ENCODE results near the gene SMG5.
"Not testable (repeated sequence)": the region's sequence is repeated elsewhere in the genome, so short reads cannot be mapped to it uniquely, and the experiment has no call there.

SMG5 gene, protein sequence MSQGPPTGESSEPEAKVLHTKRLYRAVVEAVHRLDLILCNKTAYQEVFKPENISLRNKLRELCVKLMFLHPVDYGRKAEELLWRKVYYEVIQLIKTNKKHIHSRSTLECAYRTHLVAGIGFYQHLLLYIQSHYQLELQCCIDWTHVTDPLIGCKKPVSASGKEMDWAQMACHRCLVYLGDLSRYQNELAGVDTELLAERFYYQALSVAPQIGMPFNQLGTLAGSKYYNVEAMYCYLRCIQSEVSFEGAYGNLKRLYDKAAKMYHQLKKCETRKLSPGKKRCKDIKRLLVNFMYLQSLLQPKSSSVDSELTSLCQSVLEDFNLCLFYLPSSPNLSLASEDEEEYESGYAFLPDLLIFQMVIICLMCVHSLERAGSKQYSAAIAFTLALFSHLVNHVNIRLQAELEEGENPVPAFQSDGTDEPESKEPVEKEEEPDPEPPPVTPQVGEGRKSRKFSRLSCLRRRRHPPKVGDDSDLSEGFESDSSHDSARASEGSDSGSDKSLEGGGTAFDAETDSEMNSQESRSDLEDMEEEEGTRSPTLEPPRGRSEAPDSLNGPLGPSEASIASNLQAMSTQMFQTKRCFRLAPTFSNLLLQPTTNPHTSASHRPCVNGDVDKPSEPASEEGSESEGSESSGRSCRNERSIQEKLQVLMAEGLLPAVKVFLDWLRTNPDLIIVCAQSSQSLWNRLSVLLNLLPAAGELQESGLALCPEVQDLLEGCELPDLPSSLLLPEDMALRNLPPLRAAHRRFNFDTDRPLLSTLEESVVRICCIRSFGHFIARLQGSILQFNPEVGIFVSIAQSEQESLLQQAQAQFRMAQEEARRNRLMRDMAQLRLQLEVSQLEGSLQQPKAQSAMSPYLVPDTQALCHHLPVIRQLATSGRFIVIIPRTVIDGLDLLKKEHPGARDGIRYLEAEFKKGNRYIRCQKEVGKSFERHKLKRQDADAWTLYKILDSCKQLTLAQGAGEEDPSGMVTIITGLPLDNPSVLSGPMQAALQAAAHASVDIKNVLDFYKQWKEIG

DNA sequence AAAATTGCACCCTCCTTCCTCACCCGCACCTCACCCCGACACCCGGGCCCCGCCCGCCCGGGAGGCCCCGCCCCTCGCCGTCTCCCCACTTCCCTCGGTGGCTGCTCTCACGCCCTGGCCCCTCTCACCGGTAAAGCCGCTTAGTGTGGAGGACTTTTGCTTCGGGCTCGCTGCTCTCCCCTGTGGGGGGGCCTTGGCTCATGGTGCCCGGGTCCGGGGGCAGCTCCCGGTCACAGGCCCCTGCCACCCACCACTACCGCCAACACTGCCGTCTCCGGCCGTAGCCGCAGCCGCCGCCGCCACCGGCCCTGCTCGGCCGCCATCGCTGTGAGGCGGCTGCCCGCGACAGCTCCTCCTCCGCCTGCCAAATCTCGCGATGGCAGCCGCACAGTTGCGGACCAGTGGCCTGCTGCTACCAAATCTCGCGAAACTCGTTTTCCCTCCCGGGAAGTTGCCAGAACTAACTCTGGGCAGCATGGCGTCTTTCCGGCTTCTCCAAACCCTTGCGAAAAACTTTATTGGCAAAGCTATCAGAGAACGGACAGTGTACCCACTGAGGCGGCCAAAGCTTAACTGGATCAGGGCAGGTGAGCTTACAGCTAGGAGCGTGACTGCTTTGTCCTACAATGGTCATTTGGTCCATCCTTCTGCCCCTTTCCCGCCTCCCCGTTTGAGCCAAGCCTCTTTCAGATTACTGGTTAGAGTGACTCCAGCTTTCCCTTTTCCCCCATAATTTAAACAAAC is at the start of gene SMG5:
TSS of gene SMG5 (minus strand) at position 347 of the 744 bp plus-strand sequence. CDS start at position 202, 145 bp downstream.
- FAIRE-seq: peak; percentile 94

GRCh38 chr1:156323179-156323578 is 40.6 kb upstream of the SMG5 start:
- FAIRE-seq: not testable (repeated sequence)

DNA sequence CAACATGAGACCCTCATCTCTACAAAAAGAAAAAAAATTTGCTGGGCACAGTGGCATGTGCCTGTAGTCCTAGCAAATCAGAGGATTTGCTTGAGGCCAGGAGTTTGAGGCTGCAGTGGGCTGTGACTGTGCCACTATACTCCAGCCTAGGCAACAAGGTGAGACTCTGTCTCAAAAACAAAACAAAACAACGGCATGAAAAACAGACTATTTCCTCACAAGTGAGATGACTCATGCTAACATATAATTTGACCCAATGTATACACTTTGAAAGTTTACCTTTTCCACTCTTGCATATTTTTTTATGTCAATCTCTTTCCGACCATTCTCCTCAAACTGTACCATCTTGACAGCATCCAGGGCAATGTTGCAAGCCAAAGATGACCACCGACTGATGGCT is 37.9 kb upstream of the SMG5 start:
- FAIRE-seq: no peak

- FAIRE-seq: peak; percentile 76
Observed at GRCh38 chr1:156319664-156320063, 37.0 kb upstream of the SMG5 start.

DNA sequence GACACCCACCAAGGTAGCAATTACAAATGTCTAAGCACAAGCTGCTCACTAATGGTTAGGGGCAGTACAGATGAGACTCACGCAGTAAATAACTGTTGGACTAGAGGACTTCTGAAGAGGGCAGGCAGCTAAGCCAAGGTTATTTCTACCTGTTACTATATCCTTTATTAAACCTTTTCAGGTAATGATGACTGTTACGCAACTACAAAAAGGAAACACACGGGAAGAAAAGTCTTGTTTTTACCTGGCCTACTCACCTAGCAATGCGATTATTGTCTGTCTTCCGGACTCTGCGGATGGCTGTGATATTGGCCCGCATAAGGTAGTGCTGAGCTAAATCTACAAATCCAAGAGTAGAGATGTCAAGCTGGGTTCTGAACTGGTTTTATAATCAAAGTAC is 34.3 kb upstream of the SMG5 start:
- FAIRE-seq: no peak

GRCh38 chr1:156310962-156311361 is 28.3 kb upstream of the SMG5 start:
- FAIRE-seq: no peak

GRCh38 chr1:156308078-156308477 is 25.5 kb upstream of the SMG5 start:
- no peak for FAIRE-seq

- no peak for FAIRE-seq
Observed at GRCh38 chr1:156305215-156305614, 22.6 kb upstream of the SMG5 start.

- FAIRE-seq: no peak
Observed at GRCh38 chr1:156303241-156303640, 20.6 kb upstream of the SMG5 start.

DNA sequence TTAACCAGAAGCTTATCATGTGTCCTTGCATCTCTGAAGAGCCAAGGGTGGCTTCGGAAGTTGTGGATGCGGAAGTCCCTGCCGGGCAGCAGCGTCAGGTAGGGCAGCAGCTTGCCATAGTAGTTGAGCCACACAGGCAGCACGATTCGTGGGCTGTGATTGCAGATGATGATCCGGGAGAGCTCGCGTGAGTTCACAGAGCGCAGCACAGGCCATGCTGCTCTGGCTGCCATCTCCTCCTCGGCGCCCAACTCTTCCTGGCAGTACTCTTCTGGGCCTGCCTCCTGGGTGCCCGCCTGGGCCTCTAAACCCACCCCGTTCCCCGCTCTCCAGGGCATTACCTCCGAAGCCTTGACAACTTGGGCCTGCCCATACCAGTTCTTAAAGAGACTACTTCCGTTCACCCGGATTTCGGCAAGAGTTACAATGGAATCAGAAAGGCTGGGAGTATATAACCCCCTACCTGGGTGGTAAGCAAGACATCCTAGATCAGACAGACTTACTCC is 16.3 kb upstream of the SMG5 start, which contains the start of gene VHLL:
TSS of gene VHLL (minus strand) at position 456 of the 506 bp plus-strand sequence. CDS start at position 338, 118 bp downstream.
- FAIRE-seq: no peak

DNA sequence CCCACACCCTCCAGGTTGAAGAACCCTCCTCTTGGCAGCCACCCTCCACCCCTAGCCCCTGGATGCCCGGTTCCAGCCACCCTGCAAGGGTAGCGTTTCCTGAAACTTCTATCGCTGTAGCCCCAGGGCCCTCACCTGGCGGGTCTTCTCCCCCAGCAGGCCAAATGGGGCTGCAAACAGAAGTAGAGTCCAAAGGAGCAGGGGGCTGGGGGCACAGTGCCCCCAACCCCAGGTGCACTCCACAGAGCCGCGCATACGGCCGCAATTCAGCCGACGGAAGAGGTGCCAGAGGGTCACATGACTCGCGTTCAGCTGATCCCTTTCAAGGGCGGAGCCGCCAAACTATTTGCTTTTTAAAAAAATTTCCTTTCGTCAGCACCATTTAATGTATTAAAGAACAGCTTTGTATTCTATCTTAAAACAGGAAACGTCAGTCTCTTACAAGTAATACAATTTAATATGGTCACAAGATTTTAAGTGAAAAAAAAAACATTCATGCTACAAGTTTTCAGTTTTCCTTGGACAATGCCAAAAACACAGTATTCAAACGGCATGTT is 12.8 kb upstream of the SMG5 start, which contains the start of gene GLMP:
TSS of gene GLMP (minus strand) at position 289 of the 557 bp plus-strand sequence. CDS start at position 255, 34 bp downstream.
- FAIRE-seq: no peak

GRCh38 chr1:156293895-156294294 is 11.3 kb upstream of the SMG5 start:
- FAIRE-seq: no peak

DNA sequence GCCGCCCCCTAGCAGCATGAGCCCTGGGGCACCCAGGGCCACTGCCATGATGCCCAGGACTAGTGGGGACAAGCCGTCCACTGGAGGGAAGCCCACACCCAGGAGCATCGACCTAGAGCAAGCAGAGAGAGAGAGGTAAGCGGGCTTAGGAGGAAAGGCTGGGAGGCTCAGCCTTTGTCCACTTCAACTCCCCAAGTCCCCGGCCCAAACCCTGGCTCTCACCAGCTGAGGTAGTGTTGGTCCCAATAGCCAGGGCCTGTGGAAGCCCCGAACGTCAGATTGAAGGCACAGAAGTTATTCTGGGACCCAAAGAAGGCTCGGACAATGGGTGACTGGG is 10.4 kb upstream of the SMG5 start:
- no peak for FAIRE-seq

DNA sequence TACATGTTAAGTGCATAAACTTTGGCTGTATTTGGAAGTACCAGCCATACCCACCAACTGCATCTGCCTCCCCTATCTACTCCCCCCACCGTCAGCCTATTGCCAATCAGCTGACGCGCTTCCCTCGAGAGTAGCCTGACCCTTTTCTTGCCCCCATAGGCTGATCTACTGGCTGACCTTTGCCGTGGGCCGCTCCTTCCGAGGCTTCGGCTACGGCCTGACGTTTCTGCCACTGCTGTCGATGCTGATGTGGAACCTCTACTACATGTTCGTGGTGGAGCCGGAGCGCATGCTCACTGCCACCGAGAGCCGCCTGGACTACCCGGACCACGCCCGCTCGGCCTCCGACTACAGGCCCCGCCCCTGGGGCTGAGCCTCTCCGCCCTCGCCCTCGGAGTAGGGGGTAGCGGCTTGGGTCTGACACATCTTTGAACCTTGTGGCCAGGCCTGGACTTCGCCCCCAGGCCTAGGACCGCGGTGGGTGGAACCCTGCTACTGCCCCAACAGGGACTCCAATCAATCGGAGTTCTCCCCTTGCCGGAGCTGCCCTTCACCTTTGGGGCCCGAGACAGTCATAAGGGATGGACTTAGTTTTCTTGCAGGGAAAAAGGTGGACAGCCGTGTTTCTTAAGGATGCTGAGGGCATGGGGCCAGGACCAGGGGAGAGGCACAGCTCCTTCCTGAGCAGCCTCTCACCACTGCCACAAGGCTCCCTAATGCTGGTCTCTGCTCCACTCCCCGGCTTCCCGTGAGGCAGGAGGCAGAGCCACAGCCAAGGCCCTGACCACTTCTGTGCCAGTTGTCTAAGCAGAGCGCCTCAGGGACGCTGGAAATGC is 8.8 kb upstream of the SMG5 start:
- no peak for FAIRE-seq

GRCh38 chr1:156289857-156290256 is 7.2 kb upstream of the SMG5 start:
- FAIRE-seq: no peak

DNA sequence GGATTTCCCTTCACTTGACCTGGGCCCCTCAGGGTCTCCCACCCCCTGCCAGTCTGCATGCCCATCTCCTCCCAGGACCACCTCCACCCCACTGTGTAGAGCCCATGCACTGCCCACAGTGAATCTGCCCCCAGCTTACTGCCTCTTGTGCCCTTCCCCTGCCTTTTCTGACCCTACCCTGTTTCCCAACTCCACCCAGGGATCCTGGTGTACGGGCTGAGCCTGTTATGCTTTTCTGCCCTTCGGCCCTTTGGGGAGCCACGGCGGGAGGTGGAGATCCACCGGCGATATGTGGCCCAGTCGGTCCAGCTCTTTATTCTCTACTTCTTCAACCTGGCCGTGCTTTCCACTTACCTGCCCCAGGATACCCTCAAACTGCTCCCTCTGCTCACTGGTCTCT is 3.4 kb upstream of the SMG5 start:
- no peak for FAIRE-seq

GRCh38 chr1:156285437-156285836 is 2.8 kb upstream of the SMG5 start:
- FAIRE-seq: no peak

- FAIRE-seq: no peak
Observed at GRCh38 chr1:156284757-156285156, 2.1 kb upstream of the SMG5 start.

DNA sequence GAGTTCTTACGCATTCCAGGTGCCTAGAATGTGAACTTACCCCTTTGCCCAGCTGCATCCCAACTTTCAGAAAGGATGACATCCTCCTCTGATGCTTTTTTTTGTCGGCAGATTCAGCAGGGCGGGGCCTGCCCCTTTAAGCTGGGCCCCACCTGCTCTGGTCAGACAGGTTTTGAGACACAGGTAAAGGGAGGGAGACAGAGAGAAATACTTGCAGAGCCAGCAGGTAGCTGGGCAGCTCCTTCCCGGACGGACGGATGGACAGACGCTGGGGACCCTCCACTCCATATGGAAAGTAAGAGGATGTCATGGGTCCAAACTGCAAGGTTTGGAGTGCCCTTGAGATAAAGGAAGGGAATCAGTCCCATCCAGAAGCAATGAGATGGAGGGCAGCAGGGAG is 1.5 kb upstream of the SMG5 start, which contains the start of gene TMEM79:
TSS of gene TMEM79 (plus strand) at position 214 of the 400 bp plus-strand sequence. CDS start 902 bp downstream, outside the sequence.
- FAIRE-seq: no peak

DNA sequence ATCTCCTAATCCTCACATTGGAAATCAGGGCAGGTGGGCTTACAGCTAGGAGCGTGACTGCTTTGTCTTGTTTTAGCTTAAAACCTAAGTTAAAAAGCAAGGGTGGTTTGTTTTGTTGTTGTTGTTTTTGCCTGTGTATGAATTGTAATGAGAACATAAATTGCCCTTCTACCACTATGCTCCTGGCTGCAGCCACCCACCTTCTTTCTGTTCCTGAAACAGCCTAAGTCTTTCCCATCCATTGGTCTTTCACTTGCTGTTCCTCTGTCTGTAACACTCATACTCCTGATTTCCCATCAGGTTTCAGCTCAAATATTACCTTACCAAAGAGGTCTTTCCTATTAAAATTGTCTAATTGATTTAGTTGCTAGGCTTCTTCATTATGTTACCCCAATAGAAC is 896 bp upstream of the SMG5 start:
- FAIRE-seq: no peak

Measured in G401.6 (cell line).